HG02642 (cell line): ENCODE measurements around the gene EXD3.
"Not testable (repeated sequence)": the region's sequence is repeated elsewhere in the genome, so short reads cannot be mapped to it uniquely, and the experiment has no call there.

Source experiments
- ATAC-seq: cut with Tn5 transposase; IDR thresholded peaks from one replicate; pipeline ENCODE4 v1.9.1; 2021; ENCODE audit warnings: mild to moderate bottlenecking; ENCODE audit not compliant: unreplicated experiment, poor library complexity

EXD3 gene, protein sequence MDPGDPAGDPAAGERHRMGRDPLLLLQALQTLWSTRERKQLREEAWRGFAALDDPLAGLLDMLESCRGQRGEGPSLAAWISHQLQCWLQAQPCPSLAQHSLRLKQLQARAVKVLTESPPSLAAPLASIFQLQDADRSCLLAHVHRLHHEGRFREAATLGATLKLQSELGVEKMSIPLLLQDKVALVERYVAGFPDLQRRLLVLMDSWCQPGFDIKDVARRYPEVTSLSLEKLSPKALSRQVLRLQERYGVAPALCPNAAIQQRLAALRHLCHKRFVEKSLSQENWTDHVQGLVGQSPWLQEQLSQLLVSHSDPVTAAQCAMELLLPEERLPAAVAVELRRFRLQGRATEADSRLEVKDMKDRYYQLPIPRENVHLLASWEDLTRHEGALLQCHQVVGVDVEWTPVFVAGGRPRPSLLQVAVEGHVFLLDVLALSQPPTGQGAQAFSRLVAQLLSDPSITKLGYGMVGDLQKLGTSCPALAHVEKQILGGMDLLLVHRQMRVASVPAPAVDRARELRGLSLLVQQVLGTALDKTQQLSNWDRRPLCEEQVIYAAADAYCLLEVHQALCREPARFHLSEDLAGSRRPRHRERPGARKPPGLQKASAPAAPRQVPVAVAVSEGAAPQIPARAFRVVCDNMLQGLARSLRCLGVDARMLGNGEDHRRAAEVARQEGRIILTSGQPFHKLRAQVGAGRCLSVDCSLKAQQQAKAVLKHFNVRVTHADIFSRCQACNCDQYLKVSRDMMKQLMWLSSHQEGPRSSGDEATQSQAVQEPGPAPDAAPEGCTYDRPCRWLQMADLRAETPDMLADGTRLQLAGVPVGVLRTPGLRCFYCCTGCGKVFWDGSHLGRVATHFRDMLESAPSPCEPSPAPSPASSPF

DNA sequence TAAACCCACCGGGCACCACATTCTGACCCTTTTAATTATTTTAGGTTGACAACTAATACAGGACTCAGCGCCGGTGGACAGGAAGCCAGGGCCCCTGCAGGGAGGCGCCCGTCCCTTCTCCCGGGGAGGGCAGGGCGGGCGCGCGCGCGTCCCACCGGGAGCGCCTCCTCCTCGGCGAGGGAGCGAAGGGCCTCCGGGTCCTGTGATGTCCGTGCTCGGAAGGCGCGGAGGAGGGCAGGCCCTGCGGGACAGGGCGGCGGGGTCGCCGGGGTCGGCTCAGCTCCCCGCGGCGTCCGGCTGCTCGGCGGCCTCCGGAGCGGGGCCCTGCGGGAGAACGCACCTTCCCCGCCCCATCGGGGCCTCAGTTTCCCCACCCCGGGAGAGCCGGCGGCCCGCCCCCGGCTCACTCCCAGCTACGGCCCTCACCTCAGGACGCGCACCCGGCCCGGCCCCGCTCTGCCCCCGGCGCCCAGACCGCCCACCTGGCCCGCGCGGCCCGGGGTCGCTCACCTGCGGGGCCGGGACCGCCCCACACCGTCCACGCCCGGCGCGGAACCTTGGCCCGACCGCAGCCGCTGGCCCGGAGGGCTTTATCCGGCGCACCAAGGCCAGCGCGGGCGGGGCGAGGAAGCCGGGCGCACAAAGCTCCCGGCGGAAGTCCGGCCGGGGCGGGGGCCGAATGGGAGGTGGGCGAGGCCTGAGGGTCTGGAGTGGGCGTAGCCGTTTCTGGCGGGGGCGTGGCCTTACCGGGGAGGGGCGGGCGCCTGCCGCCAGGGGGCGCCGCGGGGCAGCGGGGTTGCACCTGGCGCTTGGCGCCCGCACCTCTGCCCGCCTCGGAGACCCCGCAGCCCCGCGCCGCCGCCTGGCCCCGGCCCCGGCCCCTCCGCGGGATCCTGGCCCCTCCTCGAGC lies at the start of gene EXD3, which contains the start of gene NOXA1:
TSS of gene EXD3 (minus strand) at position 559 of the 910 bp plus-strand sequence. CDS start 27,805 bp downstream, outside the sequence.
TSS of gene NOXA1 (plus strand) at position 790 of the 910 bp plus-strand sequence. CDS start 137 bp downstream, outside the sequence.
- ATAC-seq = peak; percentile 90

DNA sequence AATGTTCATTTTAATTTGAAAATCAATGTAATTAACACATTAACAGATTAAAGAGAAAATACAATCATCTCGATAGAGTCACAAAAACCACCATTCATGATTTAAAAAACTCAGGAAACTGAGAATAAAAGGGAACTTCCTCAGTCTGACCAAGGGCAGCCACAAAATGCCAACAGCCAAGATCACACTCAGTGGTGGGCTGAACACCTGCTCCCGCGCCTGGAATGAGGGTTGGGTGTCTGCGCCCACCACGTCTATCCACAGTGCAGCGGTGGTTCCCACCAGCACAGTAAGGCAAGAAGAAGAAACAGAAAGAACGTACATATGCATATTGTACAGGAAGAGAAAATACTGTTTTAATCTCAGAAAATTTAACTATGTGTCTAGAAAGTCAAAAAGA lies 47.8 kb upstream of the EXD3 start:
- ATAC-seq = no peak

DNA sequence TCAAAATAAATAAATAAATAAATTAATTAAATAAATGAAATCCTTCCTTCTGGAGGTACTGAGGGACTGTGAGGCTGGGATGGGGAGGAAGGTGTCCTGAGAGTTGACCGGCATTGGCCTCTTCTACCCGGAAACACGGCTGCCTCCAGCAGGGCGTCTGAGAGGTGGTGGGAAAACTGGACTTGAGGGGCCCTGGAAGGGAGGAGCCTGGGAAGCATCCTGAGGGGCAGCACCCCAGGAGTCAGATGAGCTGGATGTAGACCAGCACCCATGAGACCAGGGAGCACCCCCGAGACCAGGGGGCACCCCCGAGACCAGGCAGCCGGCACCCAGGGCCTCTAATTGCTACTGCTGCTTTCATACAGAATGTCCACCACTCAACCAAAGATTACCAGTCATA lies 44.9 kb upstream of the EXD3 start:
- no peak for ATAC-seq

DNA sequence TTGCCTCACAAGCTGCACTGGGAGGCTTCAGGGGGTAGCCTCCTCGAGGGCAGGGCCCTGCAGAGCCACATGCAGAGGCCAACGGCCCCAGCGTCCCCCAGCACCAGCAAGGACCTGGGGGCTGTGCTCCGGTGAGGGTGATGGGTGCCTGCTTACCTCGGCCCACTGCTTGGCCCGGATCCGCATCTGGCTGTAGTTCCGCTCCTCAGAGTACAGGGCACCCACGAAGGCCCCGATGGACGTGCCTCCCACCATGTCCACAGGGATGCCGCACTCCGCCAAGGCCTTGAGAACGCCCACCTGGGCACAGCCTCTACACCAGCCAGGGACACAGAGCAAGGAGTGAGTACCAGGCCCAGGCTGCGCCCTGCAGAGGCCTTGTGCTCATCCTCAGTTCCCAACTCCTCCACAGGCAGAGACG lies 44.2 kb upstream of the EXD3 start:
- no peak for ATAC-seq

DNA sequence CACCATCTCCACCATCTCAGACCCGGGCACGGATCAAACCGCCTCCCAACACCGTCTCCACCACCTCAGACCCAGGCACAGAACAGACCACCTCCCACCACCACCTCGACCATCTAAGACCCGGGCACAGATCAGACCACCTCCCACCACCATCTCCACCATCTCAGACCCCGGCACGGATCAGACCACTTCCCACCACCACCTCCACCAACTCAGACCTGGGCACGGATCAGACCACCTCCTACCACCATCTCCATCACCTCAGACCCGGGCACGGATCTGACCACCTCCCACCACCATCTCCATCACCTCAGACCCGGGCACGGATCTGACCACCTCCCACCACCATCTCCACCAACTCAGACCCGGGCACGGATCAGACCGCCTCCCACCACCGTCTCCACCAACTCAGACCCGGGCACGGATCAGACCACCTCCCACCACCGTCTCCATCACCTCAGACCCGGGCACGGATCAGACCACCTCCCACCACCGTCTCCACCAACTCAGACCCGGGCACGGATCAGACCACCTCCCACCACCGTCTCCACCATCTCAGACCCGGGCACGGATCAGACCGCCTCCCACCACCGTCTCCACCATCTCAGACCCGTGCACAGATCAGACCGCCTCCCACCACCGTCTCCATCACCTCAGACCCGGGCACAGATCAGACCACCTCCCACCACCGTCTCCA lies 43.6 kb upstream of the EXD3 start:
- not testable (repeated sequence) for ATAC-seq

DNA sequence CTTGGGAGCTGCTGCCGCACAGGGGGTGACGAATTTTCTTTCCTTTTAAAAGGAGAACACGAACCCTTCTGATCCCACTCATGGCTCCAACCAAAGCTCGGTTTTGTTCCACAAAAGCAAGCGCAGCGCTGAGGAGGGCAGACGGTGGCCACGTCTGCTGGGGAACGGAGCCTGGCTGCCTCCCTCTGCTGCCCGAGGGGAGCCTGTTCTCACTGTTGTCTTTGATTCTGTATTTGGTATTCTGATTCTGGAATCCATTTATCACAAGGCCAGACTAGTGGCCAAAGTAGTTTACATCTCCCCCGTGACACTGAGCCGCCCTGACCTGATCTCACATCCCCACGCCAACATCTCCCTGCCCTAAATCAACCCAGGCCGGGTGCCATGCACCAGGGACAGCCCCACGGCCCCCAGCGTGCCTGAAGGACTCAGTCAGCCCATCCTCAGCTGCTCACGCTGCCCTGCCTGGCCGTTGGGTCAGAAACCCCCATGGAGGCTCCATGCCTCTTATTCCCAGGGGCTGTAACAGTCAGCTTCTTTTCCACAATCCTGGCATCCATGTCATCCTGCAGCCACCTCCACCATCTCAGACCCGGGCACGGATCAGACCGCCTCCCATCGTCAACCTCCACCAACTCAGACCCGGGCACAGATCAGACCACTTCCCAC lies 42.9 kb upstream of the EXD3 start:
- ATAC-seq = no peak

DNA sequence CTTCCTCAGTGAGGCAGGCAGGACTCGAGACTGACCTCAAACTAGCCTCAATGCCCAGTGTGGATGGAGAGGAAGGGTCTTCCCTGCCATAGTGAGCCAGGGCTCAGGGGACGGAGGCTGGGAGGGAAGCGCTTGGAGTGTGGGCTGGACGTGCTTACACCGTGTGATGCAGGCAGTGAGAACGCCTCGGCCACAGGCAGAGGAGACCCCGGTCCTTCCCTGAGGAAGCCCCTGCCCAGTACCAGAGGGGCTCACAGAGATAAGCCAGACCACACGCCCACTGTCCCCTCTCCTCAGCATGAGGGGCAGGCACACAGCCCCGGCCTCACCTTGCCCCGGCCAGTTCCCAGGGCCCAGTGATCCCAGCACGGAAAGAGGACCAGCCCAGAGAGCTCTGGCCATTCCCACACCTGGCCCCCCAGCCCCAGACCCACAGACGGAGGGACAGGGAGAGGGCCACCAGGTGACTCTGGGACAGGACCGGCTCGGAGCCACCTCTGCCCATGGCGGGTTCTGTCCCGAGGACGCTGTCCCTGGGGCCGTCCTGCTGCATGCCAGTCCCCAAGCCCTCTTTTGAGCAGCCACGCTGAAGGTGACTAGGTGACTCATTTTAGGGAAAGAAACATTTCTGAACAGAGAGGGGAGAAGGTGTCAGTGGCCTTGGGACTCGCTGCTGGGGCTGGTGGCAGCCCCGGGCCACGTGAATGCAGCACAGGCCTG lies 42.2 kb upstream of the EXD3 start:
- no peak for ATAC-seq

DNA sequence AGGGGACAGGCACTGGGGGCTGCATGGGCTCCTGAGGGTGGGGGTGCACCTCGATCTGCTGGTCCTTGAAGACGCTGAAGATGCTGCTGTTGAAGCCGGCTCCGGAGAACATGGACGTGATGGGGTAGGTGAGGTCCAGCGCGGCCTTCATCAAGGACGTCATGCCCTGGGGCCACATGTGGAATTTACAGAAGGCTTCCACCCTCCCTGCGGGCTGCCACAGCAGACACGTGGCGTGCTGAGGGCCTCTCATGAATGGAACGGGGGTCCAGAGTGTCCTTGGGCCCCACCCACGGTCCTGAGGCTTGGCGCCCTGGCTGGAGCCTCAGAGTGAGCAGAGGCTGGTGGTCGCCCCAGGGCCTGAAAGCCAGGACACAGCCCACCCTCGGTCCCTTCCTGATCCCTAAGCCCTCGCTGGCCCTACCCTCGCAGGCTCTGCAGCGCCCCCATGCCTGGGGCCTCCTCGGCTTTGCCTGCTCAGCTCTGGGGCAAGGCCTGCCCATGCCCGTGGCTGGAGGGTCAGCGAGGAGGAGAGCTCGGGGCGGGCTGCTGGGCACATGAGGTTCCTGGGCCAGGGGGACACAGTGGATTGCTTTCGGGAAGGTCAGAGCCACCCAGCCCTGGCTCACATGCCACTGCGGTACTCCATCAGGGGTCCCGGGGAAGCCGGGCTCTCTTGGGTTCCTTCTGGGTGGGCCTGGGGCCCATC lies 41.5 kb upstream of the EXD3 start:
- no peak for ATAC-seq

DNA sequence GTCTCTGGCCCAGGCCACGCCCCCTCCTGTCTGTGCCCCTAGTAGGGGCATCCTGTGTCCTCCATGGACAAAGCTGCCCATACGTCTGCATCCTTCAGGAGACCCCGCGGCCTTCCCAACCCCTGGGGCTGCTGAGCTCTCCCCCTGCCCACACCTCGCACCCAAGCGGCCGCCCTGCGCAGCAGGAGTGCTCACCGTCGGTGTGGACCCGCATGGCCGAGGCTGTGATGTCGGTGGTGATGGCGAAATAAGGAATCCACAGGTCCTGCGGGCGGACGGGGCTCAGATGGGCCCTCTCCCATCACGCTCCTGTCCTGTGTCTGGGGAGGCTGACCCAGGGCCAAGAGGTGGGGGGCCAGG lies 40.9 kb upstream of the EXD3 start:
- no peak for ATAC-seq

DNA sequence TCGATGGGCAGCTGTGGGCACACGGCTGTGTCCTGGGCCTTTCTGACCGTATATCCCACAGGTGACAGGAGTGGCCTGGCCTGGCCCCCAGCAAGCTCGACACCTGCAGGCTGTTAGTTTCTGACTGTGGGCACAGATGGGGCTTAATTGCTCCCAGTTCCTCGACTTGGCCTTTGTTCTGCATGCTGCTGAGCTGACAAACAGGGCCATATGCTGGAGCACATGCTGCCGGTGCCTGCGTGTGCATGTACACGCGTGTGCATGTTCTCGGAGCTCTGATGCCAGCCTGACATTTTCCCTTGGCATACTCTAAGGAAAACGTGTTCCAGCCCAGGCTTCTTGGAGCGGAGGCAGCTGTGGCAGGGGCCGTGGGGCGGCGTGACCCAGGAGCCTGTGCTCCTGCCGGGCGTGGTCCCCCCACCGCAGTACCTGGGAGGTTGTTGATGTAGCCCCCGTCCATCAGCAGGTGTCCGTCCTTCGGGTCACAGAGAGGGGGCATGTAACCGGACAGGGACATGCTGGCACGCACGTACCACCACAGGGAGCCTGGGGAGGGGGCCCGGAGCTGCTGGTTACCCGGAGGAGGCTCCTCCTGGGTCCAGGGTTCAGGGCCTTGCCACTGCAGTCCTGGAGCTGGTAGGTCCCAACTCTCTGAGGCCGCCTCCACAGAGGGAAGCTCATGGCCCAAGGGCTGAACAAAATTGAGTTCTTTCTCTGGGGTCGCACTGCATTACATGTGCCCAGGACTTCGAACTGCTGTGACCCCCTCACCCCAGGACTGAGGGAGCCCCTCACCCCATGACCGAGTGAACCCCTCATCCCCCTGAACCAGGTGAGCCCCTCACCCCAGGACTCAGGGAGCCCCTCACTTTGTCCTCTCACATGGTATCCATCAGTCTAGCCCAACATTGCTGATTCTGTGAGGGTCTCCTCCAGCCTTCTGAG lies 40.3 kb upstream of the EXD3 start:
- no peak for ATAC-seq

DNA sequence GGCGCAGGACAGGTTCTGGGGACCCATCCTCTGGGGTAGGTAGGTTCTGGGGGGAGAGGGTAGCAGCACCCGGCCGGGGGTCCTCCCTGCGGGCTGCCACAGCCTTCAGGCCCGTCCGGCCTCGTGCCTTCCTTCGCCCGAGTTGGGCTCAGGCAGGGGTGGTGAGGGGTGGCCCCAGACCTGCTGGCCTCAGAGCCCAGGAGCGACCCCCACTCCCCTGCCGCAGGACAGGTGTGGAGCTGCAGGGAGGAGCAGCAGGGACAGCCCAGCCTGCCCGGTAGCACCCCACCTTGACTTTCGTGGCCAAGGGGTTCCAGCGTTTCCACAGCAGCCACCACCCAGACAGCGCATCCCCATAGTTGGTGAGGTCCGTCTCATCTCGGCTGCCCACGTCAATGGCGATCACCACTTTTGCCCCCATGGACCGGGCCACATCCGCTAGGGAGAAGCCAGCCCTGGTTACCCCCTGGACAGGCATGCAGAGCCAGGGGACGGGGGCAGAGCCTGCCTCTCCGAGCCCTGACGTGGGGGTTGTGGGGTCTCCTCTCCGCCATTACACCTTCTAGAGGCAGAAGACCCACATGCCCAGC lies 39.5 kb upstream of the EXD3 start:
- no peak for ATAC-seq

DNA sequence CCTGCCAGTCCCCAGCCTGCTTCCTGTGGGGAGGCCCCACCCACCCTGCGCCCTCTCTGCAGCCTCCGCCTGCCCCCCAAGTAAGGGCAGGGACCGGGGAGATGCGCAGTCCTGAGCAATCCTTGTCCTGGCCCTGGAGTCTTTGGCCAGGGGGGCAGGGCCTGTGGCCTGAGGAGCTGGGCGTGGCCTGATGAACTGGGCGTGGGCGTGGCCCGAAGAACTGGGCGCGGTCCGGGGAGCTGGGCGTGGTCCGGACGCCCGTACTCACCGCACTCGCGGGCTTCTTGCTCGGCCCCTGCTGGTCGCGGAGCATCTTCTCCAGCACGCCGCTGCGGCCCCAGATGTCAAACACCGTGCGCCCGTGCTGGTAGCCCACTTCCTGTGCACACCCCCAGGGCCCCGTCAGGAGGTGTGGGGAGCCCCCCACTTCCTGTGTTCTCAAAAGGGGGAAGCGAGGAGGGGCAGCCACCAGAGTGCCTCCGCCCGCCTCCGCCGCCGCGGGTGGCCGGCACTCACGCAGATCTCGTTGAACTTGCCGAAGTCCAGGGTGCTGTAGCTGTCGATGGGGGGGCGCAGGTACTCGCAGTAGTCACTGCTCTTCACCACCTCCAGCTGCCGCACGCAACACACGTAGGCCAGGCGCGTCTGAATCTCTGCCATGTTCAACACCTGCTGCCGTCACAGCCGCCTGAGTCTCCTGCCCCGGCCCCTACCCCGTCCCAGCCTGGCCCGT lies 38.9 kb upstream of the EXD3 start:
- peak; percentile 53 for ATAC-seq

DNA sequence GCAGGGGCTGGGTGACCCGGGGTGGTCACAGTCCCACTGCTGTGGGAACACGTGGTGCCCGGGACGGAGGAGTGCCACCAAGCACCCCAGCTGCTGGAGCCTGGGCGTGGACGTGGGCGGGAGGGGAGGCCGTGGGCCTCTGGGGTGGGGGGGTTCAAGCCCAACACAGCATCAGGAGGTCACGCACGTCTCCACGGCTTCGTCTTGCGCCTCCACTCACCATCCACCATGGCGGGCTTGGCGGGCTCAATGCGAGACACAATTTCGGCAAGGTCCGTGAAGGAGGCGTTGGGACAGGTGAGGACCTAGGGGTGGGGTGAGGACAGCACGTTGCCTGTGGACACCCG lies 38.3 kb upstream of the EXD3 start:
- no peak for ATAC-seq

DNA sequence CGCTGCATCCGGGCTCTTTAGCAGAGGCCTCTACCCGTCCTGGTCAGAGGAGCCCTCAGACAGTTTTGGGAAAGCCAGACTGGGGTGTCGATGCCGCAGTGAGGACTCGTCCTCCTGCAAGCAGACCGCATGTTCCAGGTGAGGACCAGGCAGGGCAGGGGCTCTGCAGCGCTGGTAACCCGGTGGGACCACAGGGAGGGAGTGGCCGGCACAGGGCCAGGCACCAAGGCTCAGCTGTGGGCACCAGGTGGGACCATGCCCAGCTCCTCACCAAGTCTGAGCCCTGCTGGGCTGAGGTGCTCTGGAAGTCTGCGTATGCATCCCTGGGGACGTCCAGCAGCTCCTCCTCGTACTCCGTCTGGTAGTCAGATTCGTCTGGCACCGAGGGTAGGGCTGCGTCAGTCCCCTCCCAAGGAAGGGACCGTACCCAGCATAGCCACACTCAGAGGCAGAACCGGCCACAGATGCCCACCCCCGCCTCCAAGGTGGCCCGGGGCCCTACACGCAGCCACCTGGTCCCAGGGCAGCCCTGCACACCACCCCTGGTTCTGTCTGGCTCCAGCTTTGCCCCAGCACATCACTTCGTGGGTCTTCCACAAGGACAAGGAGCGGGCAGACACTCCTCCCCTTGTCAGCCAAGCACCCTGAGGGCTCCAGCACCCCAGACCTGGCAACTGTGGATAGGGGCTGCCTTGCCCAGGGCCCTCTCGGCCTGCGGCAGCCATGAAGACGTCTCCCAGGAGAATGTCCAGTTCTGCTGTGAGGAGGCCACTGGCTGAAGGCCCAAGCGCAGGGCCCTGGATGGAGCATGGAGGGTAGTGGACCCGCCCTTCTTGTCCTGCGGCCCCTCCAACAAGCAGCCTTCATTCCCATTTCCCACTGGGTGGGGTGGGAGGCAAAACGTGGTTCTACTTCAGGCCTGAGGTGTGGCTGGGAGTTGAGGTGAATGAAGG lies 37.7 kb upstream of the EXD3 start:
- ATAC-seq = no peak
